Trophoblast cell (in vitro differentiated cells and primary cell): ENCODE data around the gene KCNJ6.
A peak's percentile ranks its signal among the peaks of the same experiment; 100 is the strongest.

Source experiments
- DNase-seq, 2 donors: peaks; one replicate each; pipeline ENCODE4 v3.0.0-alpha.2; 2016
- H2AFZ ChIP-seq: 2 replicates; pipeline ENCODE4 v1.6.1; 2013; ENCODE audit warnings: low read length, moderate library complexity, mild to moderate bottlenecking; ENCODE audit not compliant: insufficient read depth, poor library complexity
- H2AK5ac ChIP-seq: 2 replicates; pipeline ENCODE4 v1.6.1; 2013; ENCODE audit warnings: mild to moderate bottlenecking, low read length
- H2BK120ac ChIP-seq: 2 replicates; pipeline ENCODE4 v1.6.1; 2013; ENCODE audit warnings: low read length, mild to moderate bottlenecking, moderate library complexity; ENCODE audit not compliant: insufficient read depth, poor library complexity
- H2BK12ac ChIP-seq: 2 replicates; pipeline ENCODE4 v1.6.1; 2013; ENCODE audit warnings: mild to moderate bottlenecking, low read length, moderate library complexity
- H2BK5ac ChIP-seq: 2 replicates; pipeline ENCODE4 v1.6.1; 2013; ENCODE audit warnings: low read length, low read depth, moderate library complexity, mild to moderate bottlenecking; ENCODE audit not compliant: poor library complexity
- H3K14ac ChIP-seq: 2 replicates; pipeline ENCODE4 v1.6.1; 2013; ENCODE audit warnings: mild to moderate bottlenecking, low read length
- H3K18ac ChIP-seq: 2 replicates; pipeline ENCODE4 v1.6.1; 2013; ENCODE audit warnings: mild to moderate bottlenecking, low read length
- H3K23ac ChIP-seq: 2 replicates; pipeline ENCODE4 v1.6.1; 2013; ENCODE audit warnings: low read length
- H3K27ac ChIP-seq: 2 replicates; pipeline ENCODE4 v1.5.1; 2013; ENCODE audit warnings: low read depth, mild to moderate bottlenecking, inconsistent platforms, low read length, moderate library complexity
- H3K27me3 ChIP-seq: 2 replicates; pipeline ENCODE4 v1.6.1; 2013; ENCODE audit warnings: inconsistent platforms, mild to moderate bottlenecking, low read length, moderate library complexity; ENCODE audit not compliant: insufficient read depth
- H3K36me3 ChIP-seq, 2 experiments: 1 replicate in 1 of 2; 2 replicates in 1 of 2; pipeline ENCODE4 v1.6.1; 2013; ENCODE audit warnings: low read length in 2 of 2, mild to moderate bottlenecking in 2 of 2, moderate library complexity in 1 of 2; ENCODE audit not compliant: insufficient read depth in 2 of 2, control insufficient read depth in 1 of 2
- H3K4ac ChIP-seq: 2 replicates; pipeline ENCODE4 v1.6.1; 2013; ENCODE audit warnings: low read depth, mild to moderate bottlenecking, low read length, moderate library complexity
- H3K4me1 ChIP-seq, 2 experiments: 1 replicate in 1 of 2; 2 replicates in 1 of 2; pipeline ENCODE4 v1.6.1; 2013; ENCODE audit warnings: low read length in 2 of 2, mild to moderate bottlenecking in 2 of 2, moderate library complexity in 1 of 2; ENCODE audit not compliant: insufficient read depth in 2 of 2, control insufficient read depth in 1 of 2
- H3K4me2 ChIP-seq: 2 replicates; pipeline ENCODE4 v1.6.1; 2013; ENCODE audit warnings: inconsistent platforms, mild to moderate bottlenecking, low read length, moderate library complexity
- H3K4me3 ChIP-seq: 2 replicates; pipeline ENCODE4 v1.5.1; 2013; ENCODE audit warnings: mild to moderate bottlenecking, low read depth, low read length, inconsistent platforms
- H3K79me1 ChIP-seq: one replicate; pipeline ENCODE4 v1.6.1; 2013; ENCODE audit warnings: low read length
- H3K79me2 ChIP-seq: 2 replicates; pipeline ENCODE4 v1.6.1; 2013; ENCODE audit warnings: low read length, mild to moderate bottlenecking; ENCODE audit not compliant: control insufficient read depth, insufficient read depth, poor library complexity
- H3K9ac ChIP-seq: 2 replicates; pipeline ENCODE4 v1.6.1; 2013; ENCODE audit warnings: mild to moderate bottlenecking, low read length
- H3K9me3 ChIP-seq: 2 replicates; pipeline ENCODE4 v1.6.1; 2013; ENCODE audit warnings: low read depth, mild to moderate bottlenecking, control low read depth, inconsistent platforms, low read length; ENCODE audit not compliant: insufficient read depth
- H4K12ac ChIP-seq: 2 replicates; pipeline ENCODE4 v1.6.1; 2013; ENCODE audit warnings: low read depth, mild to moderate bottlenecking, low read length, moderate library complexity
- H4K8ac ChIP-seq: 2 replicates; pipeline ENCODE4 v1.6.1; 2013; ENCODE audit warnings: low read depth, mild to moderate bottlenecking, low read length, moderate library complexity
- H4K91ac ChIP-seq: one replicate; pipeline ENCODE4 v1.6.1; 2013; ENCODE audit warnings: low read depth, mild to moderate bottlenecking, low read length, moderate library complexity
- WGBS: extraction: QIAGEN DNeasy Blood & Tissue Kit; methylation state at CpG from one replicate; pipeline ENCODE4 v1.1.7; 2013; ENCODE audit warnings: missing lambda C conversion rate; ENCODE audit not compliant: insufficient read length, insufficient coverage; ENCODE audit errors: extremely low coverage; 5-methylcytosine and 5-hydroxymethylcytosine counted together

The KCNJ6 gene

DNA sequence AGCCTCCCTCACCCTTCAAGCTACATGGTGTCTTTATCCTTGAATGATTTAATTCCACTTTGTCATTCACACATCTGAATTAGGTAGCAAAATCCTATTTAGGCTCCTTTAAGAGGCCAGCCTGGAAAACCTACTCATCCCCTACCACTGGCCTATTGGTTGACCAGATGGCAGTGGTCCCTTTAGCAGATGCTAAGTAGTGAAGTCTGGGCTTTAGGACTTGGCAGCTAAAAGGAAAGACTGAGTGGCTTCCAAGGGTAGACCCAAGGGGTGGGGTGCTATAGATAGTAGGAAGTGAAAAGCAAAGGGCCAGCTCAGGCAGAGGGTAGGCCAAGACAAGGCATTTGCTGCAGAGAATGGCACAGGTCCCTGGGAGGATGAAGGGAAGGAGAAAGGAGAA, 46.6 kb downstream of the KCNJ6 start:
- Histone ChIP-seq H2AK5ac (no peak overlapping the region), H2BK120ac (no peak overlapping the region), H2AFZ (no peak overlapping the region), H3K36me3 (no peaks in the 10 kb centered on the region), H3K14ac (no peak overlapping the region), H3K79me1 (no peaks in the 10 kb centered on the region), H3K4ac (no peak overlapping the region), H4K12ac (no peak overlapping the region), H3K27me3 (no peaks in the 10 kb centered on the region), H3K9me3 (no peaks in the 10 kb centered on the region), H3K18ac (no peak overlapping the region), H4K8ac (no peak overlapping the region), H2BK12ac (no peak overlapping the region), H3K79me2 (no peaks in the 10 kb centered on the region), H2BK5ac (no peak overlapping the region), H3K9ac (no peak overlapping the region), H3K27ac (no peak overlapping the region), H3K23ac (no peak overlapping the region), H4K91ac (no peak overlapping the region), H3K4me1 (no peaks in the 10 kb centered on the region), H3K4me3 (no peak overlapping the region), H3K4me2 (no peak overlapping the region)
- no peak for DNase-seq

DNA sequence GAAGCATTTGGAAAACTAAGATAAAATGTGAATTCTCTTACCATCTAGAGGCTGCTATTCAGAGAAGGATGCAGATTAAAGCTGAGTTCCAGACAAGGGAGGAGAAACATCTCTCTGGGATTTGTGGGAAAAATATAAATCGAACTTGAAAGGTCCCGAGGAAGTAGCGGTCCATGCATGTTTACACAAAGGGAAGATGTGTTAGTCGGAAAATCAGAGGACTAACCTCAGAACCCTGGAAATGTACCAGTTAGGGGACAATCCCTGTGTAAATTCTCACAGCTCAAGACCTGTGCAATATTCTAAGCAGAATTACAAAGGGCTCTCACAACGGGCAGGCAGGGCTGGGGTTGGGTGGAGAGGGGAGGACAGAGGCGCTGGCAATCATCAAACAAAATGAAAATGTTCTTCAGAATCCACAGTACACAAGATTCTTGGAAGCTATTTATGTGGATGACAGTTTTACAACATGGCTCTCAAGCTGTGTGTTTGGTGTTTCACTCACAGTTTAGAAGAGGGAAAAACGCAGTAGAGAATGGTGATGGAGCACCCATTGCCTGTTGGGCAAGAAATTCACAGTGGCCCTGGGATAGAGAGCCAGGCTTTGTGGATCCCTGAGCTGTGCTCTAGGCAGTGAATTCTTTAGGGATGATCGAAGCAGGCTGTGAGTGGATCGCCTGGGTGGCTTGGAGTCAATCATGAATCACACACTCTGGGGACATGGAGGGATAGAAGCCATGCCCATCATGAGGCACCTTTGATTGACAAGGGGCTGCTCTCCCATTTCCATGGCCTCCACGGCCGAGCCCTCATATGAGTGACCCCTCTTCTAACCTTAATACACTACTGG, 47.6 kb downstream of the KCNJ6 start:
- no peak overlapping the region for H2BK120ac ChIP-seq
- H3K14ac ChIP-seq = no peak overlapping the region
- no peak overlapping the region for H3K4me2 ChIP-seq
- H3K79me1 ChIP-seq = no peaks in the 10 kb centered on the region
- H2AK5ac ChIP-seq = no peak overlapping the region
- H3K4me3 ChIP-seq = no peak overlapping the region
- H4K8ac ChIP-seq = no peak overlapping the region
- no peak overlapping the region for H3K9ac ChIP-seq
- H2AFZ ChIP-seq = no peak overlapping the region
- WGBS = no CpG with 5 or more reads among the region's 11 CpGs
- H3K9me3 ChIP-seq = no peaks in the 10 kb centered on the region
- H3K79me2 ChIP-seq = no peaks in the 10 kb centered on the region
- no peak overlapping the region for H2BK12ac ChIP-seq
- H3K36me3 ChIP-seq = no peaks in the 10 kb centered on the region
- no peaks in the 10 kb centered on the region for H3K4me1 ChIP-seq
- no peak overlapping the region for H4K91ac ChIP-seq
- H3K27me3 ChIP-seq = no peaks in the 10 kb centered on the region
- no peak overlapping the region for H3K27ac ChIP-seq
- no peak overlapping the region for H4K12ac ChIP-seq
- no peak overlapping the region for H3K4ac ChIP-seq
- no peak overlapping the region for H2BK5ac ChIP-seq
- H3K23ac ChIP-seq = no peak overlapping the region
- peak; percentile 70 to 75 for DNase-seq
- no peak overlapping the region for H3K18ac ChIP-seq

DNA sequence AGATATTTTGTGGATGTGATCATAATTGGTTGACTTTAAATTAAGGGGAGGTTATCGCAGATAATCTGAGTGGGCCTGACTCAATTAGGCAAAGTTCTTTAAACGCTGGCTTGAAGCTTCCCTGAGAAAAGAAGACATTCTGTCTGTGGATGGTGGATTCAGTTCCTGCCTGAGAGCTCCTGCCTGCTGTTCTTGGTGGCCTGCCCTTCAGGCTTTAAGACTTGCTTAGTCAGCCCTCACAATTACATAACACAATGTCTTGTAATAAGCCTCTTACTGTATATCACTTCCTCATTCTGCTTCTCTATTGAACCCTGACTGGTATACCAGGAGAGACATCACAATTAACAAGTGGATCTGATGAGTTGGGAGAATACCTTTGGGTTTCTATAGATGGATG, 50.2 kb downstream of the KCNJ6 start:
- Histone ChIP-seq H3K79me1 (no peaks in the 10 kb centered on the region), H3K9me3 (no peaks in the 10 kb centered on the region), H4K8ac (no peak overlapping the region), H3K23ac (no peak overlapping the region), H3K18ac (no peak overlapping the region), H2BK12ac (no peak overlapping the region), H2BK5ac (no peak overlapping the region), H3K27me3 (no peaks in the 10 kb centered on the region), H3K27ac (no peak overlapping the region), H3K4me2 (no peak overlapping the region), H3K14ac (no peak overlapping the region), H3K4me3 (no peak overlapping the region), H3K79me2 (no peaks in the 10 kb centered on the region), H2AFZ (no peak overlapping the region), H3K9ac (no peak overlapping the region), H2BK120ac (no peak overlapping the region), H4K12ac (no peak overlapping the region), H4K91ac (no peak overlapping the region), H2AK5ac (no peak overlapping the region), H3K4ac (no peak overlapping the region), H3K4me1 (no peaks in the 10 kb centered on the region), H3K36me3 (no peaks in the 10 kb centered on the region)
- DNase-seq = peak in 1 of 2 donors; percentile 23
- whole genome bisulfite sequencing = no CpG with 5 or more reads among the region's 2 CpGs

DNA sequence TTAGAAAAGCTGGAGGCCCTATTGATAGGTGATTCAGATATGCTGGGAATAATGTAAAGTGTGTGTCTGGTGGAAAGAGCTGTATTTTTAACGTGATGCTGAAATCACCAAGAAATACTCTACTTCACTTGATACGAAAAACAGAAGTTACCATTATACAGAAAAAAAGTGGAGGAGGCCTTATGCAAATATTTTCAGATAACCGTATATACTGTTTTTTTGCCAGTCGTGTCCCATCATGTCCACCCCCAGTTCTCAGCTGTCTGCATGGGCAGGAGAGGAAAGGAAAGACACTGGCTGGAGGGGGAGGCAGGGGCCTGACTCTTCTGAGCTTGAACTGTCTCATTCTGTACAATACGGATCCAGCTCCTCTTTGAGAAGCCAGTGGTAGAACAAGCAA, 51.1 kb downstream of the KCNJ6 start:
- no peaks in the 10 kb centered on the region for H3K36me3 ChIP-seq
- H3K27me3 ChIP-seq = no peaks in the 10 kb centered on the region
- H3K79me2 ChIP-seq = no peaks in the 10 kb centered on the region
- H3K4ac ChIP-seq = no peak overlapping the region
- H4K91ac ChIP-seq = no peak overlapping the region
- H3K4me3 ChIP-seq = no peak overlapping the region
- H2BK120ac ChIP-seq = no peak overlapping the region
- no peak overlapping the region for H2BK12ac ChIP-seq
- H3K23ac ChIP-seq = no peak overlapping the region
- H2BK5ac ChIP-seq = no peak overlapping the region
- H3K9ac ChIP-seq = no peak overlapping the region
- no peak overlapping the region for H3K14ac ChIP-seq
- H3K4me2 ChIP-seq = no peak overlapping the region
- no peak overlapping the region for H3K27ac ChIP-seq
- H2AK5ac ChIP-seq = no peak overlapping the region
- no peaks in the 10 kb centered on the region for H3K4me1 ChIP-seq
- DNase-seq = no peak
- H2AFZ ChIP-seq = no peak overlapping the region
- WGBS = no CpG with 5 or more reads among the region's 5 CpGs
- no peak overlapping the region for H3K18ac ChIP-seq
- H4K8ac ChIP-seq = no peak overlapping the region
- no peaks in the 10 kb centered on the region for H3K9me3 ChIP-seq
- H4K12ac ChIP-seq = no peak overlapping the region
- H3K79me1 ChIP-seq = no peaks in the 10 kb centered on the region
